Measurements from ENCODE around the gene SCMH1.

DNA sequence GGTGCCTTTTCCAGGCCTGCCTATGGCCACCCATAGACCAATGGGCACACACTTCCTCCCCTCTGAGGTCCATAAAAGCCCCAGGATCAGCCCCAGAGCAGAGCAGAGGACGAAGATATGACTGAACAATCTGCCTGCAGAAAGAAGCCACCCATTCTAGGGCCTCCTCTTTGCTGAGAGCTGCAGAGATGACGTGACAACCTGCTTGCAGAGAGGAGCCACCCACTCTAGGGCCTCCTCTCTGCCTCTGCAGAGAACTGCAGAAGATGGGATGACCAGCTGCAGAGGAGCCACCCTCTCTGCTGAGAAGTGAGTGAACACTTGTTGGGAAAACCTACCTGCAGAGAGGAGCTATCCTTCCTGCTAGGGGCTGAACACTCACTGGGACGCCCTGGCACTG, 79.7 kb downstream of the SCMH1 start:
- TF ChIP-seq, protein P1, sequence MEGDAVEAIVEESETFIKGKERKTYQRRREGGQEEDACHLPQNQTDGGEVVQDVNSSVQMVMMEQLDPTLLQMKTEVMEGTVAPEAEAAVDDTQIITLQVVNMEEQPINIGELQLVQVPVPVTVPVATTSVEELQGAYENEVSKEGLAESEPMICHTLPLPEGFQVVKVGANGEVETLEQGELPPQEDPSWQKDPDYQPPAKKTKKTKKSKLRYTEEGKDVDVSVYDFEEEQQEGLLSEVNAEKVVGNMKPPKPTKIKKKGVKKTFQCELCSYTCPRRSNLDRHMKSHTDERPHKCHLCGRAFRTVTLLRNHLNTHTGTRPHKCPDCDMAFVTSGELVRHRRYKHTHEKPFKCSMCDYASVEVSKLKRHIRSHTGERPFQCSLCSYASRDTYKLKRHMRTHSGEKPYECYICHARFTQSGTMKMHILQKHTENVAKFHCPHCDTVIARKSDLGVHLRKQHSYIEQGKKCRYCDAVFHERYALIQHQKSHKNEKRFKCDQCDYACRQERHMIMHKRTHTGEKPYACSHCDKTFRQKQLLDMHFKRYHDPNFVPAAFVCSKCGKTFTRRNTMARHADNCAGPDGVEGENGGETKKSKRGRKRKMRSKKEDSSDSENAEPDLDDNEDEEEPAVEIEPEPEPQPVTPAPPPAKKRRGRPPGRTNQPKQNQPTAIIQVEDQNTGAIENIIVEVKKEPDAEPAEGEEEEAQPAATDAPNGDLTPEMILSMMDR (IDR thresholded peaks at IDR 0.05): no peak
- TF ChIP-seq POLR2AphosphoS5 (IDR thresholded peaks at IDR 0.05): no peak
- TF ChIP-seq POLR2A (IDR thresholded peaks at IDR 0.05): no peak
- no peak for TF ChIP-seq EP300 (IDR thresholded peaks at IDR 0.05)

Data from upper lobe of left lung (tissue), 4 donors.